GM12891 (cell line): ENCODE measurements around the gene TEKT3.

Experiments
- DNase-seq: peaks from one replicate; pipeline ENCODE4 v3.0.0; 2011; ENCODE audit warnings: low spot score; ENCODE audit not compliant: insufficient read length
- FAIRE-seq: peaks from 2 replicates; lab custom pipeline; 2011; peaks lifted over from hg19 to GRCh38; lab: Jason Lieb, UNC
- PAX5 ChIP-seq: IDR thresholded peaks from 2 replicates; pipeline ENCODE4 v1.6.1; 2011; ENCODE audit warnings: low read length, moderate library complexity, mild to moderate bottlenecking; ENCODE audit not compliant: insufficient read depth, severe bottlenecking
- POLR2A ChIP-seq: IDR thresholded peaks from 2 replicates; pipeline ENCODE4 v1.6.1; 2011; ENCODE audit warnings: low read depth, low read length, control low read depth
- POLR2AphosphoS5 ChIP-seq: IDR thresholded peaks from 2 replicates; pipeline ENCODE4 v1.6.1; 2011; ENCODE audit warnings: low read depth, low read length, control low read depth
- POU2F2 ChIP-seq: IDR thresholded peaks from 2 replicates; pipeline ENCODE4 v1.6.1; 2011; ENCODE audit warnings: low read depth, mild to moderate bottlenecking, control low read depth, low read length, moderate library complexity
- SPI1 ChIP-seq: IDR thresholded peaks from 2 replicates; pipeline ENCODE4 v1.6.1; 2011; ENCODE audit warnings: low read depth, low read length, control low read depth
- TAF1 ChIP-seq: IDR thresholded peaks from 2 replicates; pipeline ENCODE4 v1.6.1; 2011; ENCODE audit warnings: low read depth, low read length, control low read depth

TEKT3 gene

DNA sequence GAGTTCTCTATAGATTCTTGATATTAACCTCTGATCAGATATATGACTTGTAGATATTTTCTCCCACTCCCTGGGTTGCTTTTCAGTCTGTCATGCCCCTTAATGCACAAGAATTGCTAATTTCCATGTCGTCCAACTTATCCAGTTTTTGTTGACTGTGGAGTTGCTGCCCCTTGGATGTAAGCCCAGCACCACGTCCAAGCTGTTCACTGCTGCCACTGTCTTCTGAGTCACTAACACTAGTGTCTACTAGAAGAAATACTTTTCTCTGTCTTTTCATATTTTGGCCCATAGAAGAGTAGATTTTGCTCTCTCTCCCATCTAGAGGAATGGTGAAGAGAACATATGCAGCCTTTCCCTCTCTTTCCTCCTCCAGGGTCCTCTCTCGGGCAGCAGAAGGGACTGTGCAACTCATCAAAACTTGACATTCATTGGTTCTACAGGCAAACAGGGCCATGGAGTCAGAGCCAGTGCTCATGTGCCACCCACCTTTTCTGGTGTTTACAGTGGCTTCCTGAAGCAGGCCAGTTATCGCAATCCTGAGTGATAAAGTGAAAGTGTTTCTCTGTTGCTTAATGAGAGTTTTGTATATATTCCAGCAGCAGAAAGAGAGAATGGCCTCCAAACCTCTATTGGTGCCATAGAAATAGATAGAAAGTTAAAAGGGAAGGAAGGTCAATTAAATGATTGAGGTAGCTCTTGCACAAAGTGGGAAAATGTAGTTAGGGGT lies 53.7 kb downstream of the TEKT3 start:
- no peak for FAIRE-seq
- TF ChIP-seq POLR2AphosphoS5 (no peak), POLR2A (no peak), PAX5 (no peak), TAF1 (no peak), SPI1 (no peak), POU2F2 (no peak)
- DNase-seq = no peak

DNA sequence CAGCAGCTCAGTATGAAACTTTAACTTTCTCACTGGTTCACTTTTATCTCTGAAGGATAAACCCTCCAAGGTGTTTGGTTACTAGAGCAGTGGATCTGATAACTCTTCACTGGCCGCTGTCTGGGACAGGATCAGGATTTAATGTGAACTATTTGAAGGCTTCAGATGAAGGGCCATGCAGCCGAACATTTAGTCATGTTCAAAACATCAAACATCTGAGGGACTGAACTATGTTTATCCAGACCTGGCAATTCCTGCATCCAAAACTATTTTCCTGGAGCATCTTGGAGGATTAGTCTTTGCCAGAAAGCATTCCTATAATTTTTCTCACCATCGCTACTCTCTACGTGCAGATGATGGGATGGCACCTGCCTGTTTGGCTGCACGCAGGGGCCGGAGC lies 55.9 kb downstream of the TEKT3 start:
- FAIRE-seq (no peak), DNase-seq (no peak)
- TF ChIP-seq POU2F2 (no peak), PAX5 (no peak), POLR2AphosphoS5 (no peak), POLR2A (no peak), SPI1 (no peak), TAF1 (no peak)

DNA sequence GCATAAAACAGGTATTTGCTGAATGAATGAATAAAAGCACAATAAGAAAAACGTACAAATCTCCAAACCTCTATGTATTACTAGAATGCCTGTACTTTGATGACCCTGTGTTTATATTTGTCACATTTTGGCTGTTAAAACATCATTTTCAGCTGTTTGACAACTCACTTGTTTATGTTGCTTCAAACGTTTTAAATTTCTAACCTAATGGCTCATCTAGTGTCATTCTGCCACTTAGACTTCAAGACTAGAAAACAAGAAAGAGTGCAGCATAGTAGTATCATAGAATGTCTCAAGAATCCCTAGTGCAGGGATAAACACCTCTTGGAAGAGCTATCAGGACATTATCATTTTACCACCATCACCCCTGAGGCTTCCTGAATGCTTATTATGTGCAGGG lies 56.9 kb downstream of the TEKT3 start:
- FAIRE-seq (no peak), DNase-seq (no peak)
- TF ChIP-seq POLR2A = no peak
- no peak for TF ChIP-seq TAF1
- TF ChIP-seq POU2F2 = no peak

DNA sequence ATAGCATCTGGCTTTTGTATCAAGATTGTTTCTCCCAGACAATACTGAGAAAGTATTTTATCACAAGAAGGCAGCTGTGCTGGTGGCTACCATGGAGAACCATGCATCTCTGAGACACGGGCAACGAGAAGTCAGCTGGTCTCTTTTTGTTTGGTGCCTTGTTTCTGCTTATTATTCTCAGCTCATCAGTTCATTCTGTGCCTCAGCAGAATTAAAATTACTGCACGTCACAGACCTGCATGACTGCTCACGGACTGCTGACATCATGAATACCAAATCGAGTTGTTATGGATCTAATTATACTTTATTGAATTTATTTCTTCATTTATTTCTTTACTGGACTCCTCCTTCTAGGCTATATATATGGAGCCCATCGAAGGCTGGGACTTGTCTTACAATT lies 57.3 kb downstream of the TEKT3 start:
- FAIRE-seq (no peak), DNase-seq (no peak)
- TF ChIP-seq POLR2AphosphoS5 = no peak
- TF ChIP-seq TAF1 = no peak
- TF ChIP-seq POLR2A = no peak
- no peak for TF ChIP-seq SPI1
- TF ChIP-seq PAX5 = no peak
- TF ChIP-seq POU2F2 = no peak

DNA sequence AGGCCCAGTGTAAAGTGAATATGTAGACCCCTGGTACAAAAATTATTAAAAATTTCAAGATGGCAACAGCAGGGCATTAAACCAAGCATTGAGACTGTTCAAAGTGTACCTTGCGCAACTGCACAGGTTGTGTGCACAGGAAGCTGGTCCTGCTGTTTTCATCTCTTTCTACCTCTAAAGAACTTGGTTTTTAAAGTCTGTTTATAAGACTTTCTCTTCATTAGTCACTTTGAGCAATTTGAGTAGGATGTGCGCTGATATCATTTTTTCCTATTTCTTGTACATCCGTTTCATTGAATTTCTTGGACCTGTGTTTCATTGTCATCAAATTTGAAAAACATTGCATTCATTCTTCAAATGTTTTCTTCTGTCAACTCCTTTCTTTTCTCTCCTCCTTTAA lies 59.5 kb downstream of the TEKT3 start:
- FAIRE-seq = no peak
- no peak for TF ChIP-seq POLR2AphosphoS5
- no peak for TF ChIP-seq POU2F2
- TF ChIP-seq POLR2A = no peak
- no peak for TF ChIP-seq SPI1
- TF ChIP-seq TAF1 = no peak
- no peak for TF ChIP-seq PAX5
- DNase-seq = no peak

DNA sequence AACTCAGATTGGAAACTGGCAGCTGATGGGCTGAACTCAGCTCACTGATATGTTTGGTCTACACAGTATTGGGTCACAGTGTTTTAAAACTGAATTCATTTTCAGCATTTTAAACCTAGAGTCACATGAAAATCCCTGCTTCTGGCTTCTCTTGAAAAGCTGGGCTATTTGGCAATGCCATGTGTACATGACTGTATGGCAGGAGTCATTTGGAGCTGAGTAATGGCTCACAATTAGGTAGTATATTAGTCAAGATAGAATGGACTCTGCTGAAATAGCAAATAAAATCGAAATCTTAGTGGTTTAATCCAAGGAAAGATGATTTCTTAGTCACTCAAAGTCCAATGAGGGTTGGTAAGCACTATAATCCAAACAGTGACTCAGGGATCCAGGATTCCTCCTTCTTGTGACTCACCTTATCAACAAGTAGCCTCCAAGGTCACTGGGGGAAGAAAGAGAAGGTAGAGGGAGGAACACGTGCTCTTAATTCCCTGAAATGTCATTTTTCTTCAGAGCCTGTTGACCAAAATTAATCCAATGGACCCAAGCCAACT lies 62.4 kb downstream of the TEKT3 start:
- FAIRE-seq = no peak
- DNase-seq = no peak
- TF ChIP-seq POLR2A (no peak), POLR2AphosphoS5 (no peak)

DNA sequence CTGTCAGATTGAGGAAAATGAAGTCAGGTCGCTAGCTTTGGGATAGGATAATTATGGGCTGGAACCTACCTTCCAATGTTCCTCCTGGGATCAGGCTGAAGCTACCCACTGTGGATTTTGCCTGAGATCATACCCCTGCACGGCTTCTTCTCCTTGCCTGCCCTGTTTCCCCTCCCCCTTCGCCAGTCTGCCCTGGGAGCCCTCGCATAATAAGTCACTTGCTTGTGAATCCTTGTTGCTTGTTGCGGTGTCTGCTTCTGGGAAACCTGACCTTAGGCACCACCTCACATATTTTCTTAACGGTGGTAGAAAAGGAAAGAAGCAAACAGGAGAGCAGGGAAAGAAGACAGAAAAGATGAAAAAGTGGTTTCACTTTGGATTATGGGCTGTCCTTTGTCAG lies 63.0 kb downstream of the TEKT3 start:
- no peak for DNase-seq
- no peak for FAIRE-seq

DNA sequence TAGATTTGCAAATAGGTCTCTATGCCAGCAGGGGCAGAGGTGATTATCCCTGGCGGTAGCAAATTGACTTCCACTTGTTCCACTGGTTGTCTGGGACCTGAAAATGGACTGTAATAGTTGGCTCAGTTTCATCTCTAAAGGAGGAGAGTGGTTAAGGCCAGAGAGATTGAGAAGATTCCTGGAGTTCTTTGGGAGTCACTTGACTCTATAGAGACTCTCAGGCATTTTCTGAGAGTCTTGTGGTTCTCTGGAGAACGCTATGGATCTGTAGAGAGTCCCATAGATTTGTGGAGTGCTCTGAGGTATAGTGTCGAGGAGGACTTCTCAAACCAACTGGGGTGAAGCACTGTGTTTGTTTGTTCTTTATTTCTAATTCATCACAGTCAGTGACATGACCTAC lies 67.4 kb downstream of the TEKT3 start:
- FAIRE-seq = no peak
- DNase-seq = no peak
- no peak for TF ChIP-seq POU2F2
- TF ChIP-seq POLR2A = no peak
- TF ChIP-seq PAX5 = no peak
- no peak for TF ChIP-seq SPI1
- no peak for TF ChIP-seq TAF1
- no peak for TF ChIP-seq POLR2AphosphoS5

More for the DNA sequence above, 63.0 kb downstream of the TEKT3 start:
- TF ChIP-seq TAF1 = no peak
- no peak for TF ChIP-seq POLR2AphosphoS5
- no peak for TF ChIP-seq POU2F2
- no peak for TF ChIP-seq POLR2A
- TF ChIP-seq PAX5 = no peak
- TF ChIP-seq SPI1 = no peak

DNA sequence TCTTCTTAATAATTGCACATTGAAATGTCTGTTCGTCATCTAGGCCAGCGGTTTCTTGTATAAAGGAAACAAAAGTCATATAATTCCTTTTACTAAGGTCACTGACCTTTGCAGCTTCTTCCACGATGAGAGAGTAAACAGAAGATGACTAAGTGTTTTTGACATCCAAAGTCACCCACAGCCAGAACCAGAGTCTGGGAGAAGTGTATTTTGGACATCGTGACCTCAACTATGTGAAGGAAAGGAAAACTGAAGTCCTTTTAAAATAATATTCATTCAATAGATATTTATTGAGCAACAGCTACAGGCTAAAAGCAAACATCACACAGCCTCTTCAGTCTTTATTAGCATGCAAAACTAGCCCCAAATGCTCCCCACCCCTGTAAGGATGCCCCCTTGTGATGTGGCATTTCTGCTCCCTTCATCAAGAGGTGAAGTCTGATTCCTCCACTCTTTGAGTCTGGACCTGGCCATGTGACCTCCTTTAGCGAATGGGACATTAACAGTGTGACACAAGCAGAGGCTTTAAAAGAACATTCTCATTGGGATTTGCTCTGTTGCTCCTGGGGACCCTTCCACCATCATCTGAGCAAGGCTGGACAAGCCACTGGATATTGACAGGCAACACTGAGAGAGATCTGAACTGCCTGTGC lies 68.1 kb downstream of the TEKT3 start:
- DNase-seq (no peak), FAIRE-seq (no peak)
- TF ChIP-seq SPI1 = no peak
- no peak for TF ChIP-seq PAX5
- TF ChIP-seq TAF1 = no peak
- no peak for TF ChIP-seq POU2F2
- no peak for TF ChIP-seq POLR2AphosphoS5
- no peak for TF ChIP-seq POLR2A

DNA sequence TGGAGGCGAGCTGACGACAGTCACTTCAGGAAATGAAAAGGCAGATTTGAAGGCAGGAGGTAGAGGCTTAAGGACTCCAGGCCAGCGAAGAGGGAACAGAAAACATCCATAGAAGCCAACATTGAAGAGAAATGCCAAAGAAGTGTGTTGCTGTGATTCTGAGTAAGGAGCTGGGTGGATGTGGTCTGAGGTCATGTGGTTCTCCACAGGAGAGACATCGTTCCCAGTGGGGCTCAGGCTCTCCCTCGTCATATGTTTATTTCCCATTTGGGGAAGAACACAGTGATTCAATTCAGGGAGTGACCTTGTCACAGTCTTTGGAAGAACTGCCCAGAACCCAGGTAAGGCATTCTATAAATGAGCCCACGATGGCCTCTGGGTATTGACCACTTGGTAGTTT lies 69.7 kb downstream of the TEKT3 start:
- no peak for FAIRE-seq
- no peak for DNase-seq
- TF ChIP-seq POLR2A (no peak), TAF1 (no peak), POU2F2 (no peak), PAX5 (no peak), SPI1 (no peak)

DNA sequence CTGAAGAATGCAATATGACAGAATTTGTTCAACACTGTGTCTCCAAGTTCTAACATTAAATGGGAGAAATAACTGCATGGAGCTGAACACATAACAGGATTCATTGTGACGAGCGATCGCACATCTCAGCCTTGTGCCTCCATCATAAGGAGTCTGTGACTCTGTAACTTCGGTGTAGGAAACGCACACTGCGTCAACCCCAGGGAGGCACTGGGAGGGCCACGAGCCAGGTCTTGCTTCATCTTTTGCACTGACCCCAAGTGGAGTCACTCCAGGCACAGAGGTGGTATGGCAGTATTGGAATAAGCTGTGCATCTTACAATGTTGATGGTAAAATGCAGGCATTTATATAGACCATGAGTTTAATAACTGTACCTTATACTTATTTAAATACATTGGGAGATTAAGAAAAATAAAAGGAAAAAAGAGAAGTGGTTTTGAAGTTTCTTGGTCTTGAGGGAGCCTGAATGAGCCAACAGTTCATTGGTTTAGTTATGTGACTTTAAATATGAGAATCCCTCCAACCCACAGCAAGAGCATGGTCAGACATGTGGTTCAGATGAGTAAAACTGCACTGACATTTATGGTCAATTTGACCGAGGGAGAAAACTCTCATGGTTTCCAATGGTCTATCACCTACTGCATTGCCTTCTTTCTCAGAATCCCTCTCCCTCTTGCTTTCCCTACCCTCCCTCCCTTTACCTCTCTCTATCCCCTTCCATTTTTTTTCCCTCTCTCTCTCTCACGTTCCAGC lies 70.6 kb downstream of the TEKT3 start:
- TF ChIP-seq POLR2AphosphoS5 (no peak), PAX5 (no peak), TAF1 (no peak), SPI1 (no peak), POLR2A (no peak), POU2F2 (no peak)
- DNase-seq = no peak
- FAIRE-seq = no peak
